Nephron (organoid): Measurements from ENCODE around the gene BLACAT1.
"Not testable (repeated sequence)": the region's sequence is repeated elsewhere in the genome, so short reads cannot be mapped to it uniquely, and the experiment has no call there.

Source experiments
- H3K27ac Mint-ChIP-seq, 3 experiments: 2 replicates each; pipeline ENCODE4 v1.8.0; 2020; ENCODE audit warnings: mixed read lengths in 3 of 3, mild to moderate bottlenecking in 2 of 3, moderate library complexity in 1 of 3
- H3K27me3 Mint-ChIP-seq: 2 replicates; pipeline ENCODE4 v1.8.0; 2021; ENCODE audit warnings: low read depth, mild to moderate bottlenecking, moderate library complexity, mixed read lengths
- H3K36me3 Mint-ChIP-seq: 2 replicates; pipeline ENCODE4 v1.8.0; 2020; ENCODE audit warnings: low read depth, mixed read lengths
- H3K4me1 Mint-ChIP-seq: 2 replicates; pipeline ENCODE4 v1.8.0; 2020; ENCODE audit warnings: mixed read lengths
- H3K4me3 Mint-ChIP-seq, 3 experiments: 2 replicates each; pipeline ENCODE4 v1.8.0; 2020; ENCODE audit warnings: mild to moderate bottlenecking in 3 of 3, mixed read lengths in 3 of 3, moderate library complexity in 2 of 3
- H3K9me3 Mint-ChIP-seq: 2 replicates; pipeline ENCODE4 v1.8.0; 2020; ENCODE audit warnings: mixed read lengths
- CTCF ChIP-seq, 3 experiments: fragments of 200-600 bp; sonication (generic); IDR thresholded peaks; one replicate each; pipeline ENCODE4 v1.5.0; 2021; ENCODE audit warnings: antibody characterized with exemption in 3 of 3; ENCODE audit not compliant: unreplicated experiment in 3 of 3

BLACAT1 gene

GRCh38 chr1:205410581-205411298 is 45.1 kb downstream of the BLACAT1 start:
- peaks cover 16% of the 10 kb centered on the region for H3K4me1 Mint-ChIP-seq
- H3K27me3 Mint-ChIP-seq = peaks cover 13% of the 10 kb centered on the region
- H3K27ac Mint-ChIP-seq = no peak overlapping the region
- H3K36me3 Mint-ChIP-seq = peaks cover 7% of the 10 kb centered on the region
- no peaks in the 10 kb centered on the region for H3K9me3 Mint-ChIP-seq
- no peak for TF ChIP-seq CTCF (IDR thresholded peaks at IDR 0.05; ENCODE audit: unreplicated experiment in 3 of 3)
- no peak overlapping the region for H3K4me3 Mint-ChIP-seq

GRCh38 chr1:205407970-205408369 is 47.9 kb downstream of the BLACAT1 start:
- H3K27ac Mint-ChIP-seq = no peak overlapping the region
- no peak overlapping the region for H3K4me3 Mint-ChIP-seq
- H3K36me3 Mint-ChIP-seq = peaks cover 7% of the 10 kb centered on the region
- H3K27me3 Mint-ChIP-seq = peaks cover 9% of the 10 kb centered on the region
- no peaks in the 10 kb centered on the region for H3K4me1 Mint-ChIP-seq
- H3K9me3 Mint-ChIP-seq = peaks cover 2% of the 10 kb centered on the region
- no peak for TF ChIP-seq CTCF (IDR thresholded peaks at IDR 0.05; ENCODE audit: unreplicated experiment in 3 of 3)

- H3K27me3 Mint-ChIP-seq, H3K9me3 Mint-ChIP-seq, H3K4me3 Mint-ChIP-seq: not testable (repeated sequence)
Observed at GRCh38 chr1:205406252-205406651, 49.6 kb downstream of the BLACAT1 start.

More at GRCh38 chr1:205406252-205406651, 49.6 kb downstream of the BLACAT1 start:
- H3K27ac Mint-ChIP-seq, H3K36me3 Mint-ChIP-seq, H3K4me1 Mint-ChIP-seq: not testable (repeated sequence)
